ENCODE data around the gene PA2G4.

PA2G4 gene

DNA sequence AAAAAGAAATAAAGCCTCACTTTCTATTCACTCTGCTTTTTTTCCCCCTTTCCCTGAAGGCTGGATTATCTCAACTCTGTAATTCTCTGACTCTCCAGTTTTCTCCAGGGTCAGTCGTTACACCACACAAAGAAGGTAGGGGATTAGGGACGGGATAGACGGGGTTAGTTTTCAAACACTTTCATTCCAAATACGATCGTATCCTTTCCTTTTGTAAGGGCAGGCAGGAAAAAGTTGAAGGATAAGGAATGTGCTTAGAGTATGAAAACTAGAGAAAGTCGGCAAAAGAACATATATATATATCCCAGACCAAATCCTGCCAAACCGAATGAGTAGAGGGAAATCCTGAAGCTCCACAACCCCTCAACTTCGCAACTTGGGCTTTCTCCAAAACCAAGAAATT lies 23.1 kb downstream of the PA2G4 start:
- DNase-seq: no peak

DNA sequence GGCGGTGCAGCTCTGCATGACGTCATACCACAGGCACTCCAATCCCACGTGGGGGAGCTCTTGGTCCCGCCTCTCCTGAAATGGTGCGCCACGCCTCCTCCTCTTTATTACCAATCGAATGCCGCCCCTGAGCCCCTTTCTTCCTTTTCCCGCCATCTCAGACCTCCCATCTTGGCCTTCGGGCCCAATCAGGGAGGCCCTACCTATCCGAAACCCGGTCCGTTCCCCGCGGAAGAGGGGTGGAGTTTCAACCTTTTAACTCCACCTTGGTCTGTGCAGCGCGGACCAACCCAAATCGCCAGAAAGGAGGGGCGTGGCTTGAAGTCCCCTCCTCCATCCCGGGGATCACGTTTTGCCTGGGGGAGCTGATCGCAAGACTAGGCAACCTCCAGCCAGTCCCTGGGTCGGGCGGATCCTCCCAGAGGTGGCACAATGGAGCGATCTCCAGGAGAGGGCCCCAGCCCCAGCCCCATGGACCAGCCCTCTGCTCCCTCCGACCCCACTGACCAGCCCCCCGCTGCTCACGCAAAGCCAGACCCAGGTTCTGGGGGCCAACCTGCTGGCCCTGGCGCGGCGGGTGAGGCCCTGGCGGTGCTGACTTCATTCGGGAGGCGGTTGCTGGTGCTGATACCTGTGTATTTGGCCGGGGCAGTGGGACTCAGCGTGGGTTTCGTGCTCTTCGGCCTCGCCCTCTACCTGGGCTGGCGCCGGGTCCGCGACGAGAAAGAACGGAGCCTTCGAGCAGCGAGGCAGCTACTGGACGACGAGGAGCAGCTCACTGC lies 23.7 kb downstream of the PA2G4 start, which contains the start of gene ESYT1:
TSS of gene ESYT1 (plus strand) at position 380 of the 782 bp plus-strand sequence. CDS start at position 433, 53 bp downstream.
- peak; percentile 97 for DNase-seq

DNA sequence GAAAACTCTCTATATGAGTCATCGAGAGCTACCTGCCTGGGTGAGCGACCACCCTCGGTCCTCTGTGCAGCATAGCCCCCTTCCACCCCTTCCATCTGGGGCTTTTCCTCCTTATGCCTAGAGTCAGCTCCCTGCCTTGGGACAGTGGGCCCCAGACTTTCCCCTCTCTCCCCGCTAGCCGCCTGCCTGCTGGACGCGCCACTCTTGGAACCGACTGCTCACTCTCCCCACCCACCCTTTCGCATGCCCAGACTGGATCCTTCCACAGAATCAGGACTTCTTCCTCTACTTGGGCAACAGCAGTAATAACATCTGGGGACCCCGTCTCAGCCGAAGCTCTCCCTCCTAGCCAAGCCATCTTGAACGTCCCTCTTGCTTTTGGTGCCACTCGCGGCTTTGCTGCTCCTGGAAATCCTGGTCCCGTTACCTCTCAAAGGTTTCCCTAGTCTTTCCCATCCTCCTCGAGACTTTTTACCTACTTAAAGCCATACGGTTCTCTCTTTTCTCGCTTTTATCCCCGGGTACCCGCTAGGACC lies 24.4 kb downstream of the PA2G4 start:
- DNase-seq: no peak

DNA sequence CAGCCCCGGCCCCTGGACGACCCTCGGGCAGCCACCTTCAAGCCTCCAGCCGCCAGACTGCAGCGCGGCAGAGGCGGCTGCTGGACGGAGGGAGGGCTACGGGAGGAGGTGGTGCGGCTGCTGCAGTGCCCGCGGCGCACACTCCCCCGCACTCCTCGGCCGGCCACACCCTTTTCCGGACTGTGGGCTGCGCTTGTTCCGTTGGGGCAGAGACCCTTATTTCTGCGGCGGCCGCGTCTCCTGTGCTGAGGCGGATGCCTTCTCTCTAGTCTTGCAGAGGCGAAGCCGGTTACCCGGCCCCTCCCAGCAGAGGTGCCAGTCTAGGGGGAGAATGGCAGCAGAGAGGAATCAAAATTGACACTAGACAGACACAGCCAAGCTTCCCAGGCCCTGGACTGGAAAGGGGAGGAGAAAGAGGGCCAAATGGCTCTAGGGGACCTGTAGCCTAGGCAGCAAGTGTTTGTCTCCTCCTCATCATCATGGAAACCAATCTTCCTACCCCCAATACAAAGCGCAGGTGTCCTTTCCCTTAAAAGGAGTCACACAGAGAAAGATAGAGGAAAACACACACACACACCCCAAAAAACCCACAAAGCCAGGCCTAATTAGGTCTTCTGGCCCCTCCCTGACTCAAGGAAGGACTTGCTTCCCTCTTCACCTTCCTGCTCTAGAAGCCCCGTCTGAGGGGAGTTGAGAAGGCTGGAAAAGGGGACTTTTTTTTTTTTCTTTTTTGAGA lies 25.0 kb downstream of the PA2G4 start:
- peak; percentile 74 for DNase-seq

DNA sequence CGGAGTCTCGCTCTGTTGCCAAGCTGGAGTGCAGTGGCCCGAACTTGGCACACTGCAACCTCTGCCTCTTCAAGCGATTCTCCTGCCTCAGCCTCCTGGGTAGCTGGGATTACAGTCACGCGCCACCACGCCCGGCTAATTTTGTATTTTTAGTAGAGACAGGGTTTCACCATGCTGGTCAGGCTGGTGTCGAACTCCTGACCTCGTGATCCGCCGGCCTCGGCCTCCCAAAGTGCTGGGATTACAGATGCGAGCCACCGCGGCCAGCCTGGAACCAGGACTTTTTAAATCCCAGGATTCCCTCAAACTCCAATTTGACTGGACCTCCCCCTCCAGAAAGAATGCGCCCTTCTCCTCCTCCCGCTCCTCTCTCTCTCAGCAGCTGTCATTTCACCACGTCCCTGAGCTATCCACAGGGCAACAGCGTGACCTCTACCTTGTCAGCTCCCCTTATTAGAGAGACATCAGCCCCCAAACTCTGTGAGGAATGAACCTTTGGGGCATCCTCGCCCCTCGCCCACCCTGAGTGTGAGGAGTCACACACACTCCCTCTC lies 25.7 kb downstream of the PA2G4 start:
- DNase-seq: no peak

DNA sequence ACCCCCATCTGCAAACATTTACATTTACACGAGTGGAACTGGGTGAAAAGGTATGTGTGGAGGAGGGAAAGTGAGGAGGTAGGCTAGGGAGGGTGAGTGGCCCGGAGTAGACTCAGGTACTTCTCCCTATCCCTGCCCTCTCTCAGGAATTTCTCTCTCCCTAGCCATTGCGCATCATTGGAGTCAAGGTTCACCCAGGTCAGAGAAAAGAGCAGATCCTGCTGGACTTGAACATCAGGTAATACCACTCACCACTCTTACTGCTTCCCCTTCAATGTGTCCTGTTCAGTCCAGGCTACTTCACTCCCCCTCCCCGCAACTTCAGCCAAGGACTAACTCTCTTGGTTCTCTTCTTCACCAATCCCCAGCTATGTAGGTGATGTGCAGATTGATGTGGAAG lies 26.5 kb downstream of the PA2G4 start:
- no peak for DNase-seq

DNA sequence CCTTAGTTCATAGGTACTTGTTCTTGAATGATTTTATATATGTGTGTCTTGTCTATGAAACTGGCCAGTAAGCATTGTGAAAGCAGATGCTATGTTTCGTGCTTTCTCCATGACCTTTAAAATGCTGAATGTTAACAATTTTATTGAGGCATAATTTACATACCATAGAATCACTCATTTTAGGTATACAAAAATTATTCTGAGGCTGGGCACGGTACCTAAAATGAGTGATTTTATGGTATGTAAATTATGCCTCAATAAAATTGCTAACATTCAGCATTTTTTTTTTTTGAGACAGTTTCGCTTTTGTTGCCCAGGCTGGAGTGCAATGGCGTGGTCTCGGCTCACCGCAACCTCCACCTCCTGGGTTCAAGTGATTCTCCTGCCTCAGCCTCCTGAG lies 30.5 kb downstream of the PA2G4 start:
- no peak for DNase-seq

DNA sequence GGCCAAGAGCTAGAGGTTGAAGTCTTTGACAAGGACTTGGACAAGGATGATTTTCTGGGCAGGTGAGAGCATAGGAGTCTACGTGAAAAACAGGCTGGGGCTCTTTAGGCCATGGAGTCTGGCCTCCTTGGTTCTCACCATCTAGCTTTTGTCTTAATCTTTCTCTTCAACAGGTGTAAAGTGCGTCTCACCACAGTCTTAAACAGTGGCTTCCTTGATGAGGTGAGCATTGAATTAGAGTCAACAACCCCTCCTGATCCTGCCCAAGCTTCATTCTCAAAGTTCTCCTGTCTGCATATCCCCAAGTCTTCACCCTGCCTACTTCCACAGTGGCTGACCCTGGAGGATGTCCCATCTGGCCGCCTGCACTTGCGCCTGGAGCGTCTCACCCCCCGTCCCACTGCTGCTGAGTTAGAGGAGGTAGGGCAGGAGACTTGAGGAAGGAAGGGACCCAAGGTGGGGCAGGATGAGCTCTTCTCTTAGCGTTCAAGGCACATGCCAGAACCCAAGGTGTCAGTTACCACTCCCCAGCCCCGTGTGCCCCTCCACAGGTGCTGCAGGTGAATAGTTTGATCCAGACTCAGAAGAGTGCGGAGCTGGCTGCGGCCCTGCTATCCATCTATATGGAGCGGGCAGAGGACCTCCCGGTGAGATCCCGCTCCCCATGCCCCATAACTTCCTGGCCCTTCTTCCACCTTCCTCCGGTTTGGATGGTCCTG lies 33.7 kb downstream of the PA2G4 start:
- no peak for DNase-seq

DNA sequence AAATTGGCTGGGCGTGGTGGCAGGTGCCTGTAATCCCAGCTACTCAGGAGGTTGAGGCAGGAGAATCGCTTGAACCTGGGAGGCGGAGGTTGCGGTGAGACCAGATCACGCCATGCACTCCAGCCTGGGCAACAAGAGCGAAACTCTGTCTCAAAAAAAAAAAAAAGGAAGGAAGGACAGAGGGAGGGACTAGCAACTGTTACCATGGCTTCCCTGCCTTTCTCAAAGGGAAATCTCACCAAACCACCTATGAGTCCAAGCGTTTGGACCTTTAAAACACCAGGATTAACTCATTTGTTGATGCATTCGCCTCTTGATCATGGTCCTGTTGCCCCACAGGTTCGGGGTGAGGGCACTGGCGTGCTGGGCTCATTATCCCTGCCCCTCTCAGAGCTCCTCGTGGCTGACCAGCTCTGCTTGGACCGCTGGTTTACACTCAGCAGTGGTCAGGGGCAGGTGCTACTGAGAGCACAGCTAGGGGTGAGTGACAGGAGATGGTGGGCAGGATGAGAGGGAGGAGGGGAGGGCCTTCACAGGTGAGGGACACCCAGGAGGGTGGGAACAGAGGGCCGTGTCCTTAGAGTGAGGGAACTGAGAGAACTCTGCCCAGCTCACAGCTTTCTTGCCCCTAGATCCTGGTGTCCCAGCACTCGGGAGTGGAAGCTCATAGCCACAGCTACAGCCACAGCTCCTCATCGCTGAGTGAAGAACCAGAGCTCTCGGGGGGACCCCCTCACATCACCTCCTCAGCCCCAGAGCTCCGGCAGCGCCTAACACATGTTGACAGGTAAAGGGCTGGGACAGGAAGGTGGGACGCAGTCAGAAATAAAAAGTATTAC lies 37.8 kb downstream of the PA2G4 start:
- no peak for DNase-seq

DNA sequence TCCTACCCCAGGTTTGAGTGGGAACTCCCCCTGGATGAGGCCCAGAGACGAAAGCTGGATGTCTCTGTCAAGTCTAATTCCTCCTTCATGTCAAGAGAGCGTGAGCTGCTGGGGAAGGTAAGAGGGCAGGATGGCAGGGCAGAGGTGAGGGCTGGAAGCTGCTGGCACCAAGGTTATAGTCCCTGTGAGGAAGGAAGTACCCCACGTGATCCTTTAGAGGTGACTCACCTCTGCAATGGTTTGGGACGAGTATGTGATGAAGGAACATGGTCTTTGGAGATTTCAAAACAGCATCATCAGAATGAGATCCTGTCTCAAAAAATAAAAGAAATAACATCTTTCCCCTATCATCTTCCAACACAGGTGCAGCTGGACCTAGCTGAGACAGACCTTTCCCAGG lies 38.9 kb downstream of the PA2G4 start:
- no peak for DNase-seq

DNA sequence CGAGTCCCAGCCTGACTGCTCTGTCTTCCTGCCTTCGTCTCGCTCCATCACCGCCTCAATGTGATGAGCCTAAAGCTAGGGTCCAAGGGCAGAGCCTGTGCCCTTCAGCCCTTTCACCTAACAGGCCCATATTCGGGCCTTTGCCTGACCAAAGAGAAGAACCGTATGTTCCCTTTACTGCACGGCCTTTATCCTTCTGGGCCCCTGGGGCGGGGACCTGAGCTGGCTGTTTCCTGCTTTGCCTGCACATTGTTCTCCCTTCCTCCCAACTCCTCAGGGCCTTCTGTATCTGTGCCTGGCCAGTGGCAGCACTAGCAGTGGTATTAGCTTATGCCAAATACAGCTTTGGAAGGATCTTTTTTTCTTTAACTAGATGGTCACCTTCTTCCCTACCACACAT lies 39.5 kb downstream of the PA2G4 start:
- no peak for DNase-seq

DNA sequence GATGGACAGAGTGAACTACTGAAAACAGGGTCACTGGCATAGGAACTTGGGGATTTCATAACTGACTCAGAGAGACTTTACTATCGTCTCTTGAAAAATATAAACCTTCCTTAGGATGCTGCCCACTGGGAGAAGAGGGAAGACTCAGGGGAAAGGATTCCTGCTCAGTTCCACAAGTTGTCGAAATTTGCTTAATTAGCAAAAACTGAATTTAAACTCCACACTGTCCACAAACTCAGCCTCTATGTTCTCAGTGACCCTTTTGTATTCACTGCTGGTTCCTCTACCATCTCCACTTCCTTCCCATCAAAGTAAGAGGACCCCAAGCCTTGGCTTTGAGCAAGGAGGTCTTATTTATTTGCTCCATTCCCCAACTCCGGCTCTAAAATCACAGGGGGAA lies 40.9 kb downstream of the PA2G4 start:
- no peak for DNase-seq

DNA sequence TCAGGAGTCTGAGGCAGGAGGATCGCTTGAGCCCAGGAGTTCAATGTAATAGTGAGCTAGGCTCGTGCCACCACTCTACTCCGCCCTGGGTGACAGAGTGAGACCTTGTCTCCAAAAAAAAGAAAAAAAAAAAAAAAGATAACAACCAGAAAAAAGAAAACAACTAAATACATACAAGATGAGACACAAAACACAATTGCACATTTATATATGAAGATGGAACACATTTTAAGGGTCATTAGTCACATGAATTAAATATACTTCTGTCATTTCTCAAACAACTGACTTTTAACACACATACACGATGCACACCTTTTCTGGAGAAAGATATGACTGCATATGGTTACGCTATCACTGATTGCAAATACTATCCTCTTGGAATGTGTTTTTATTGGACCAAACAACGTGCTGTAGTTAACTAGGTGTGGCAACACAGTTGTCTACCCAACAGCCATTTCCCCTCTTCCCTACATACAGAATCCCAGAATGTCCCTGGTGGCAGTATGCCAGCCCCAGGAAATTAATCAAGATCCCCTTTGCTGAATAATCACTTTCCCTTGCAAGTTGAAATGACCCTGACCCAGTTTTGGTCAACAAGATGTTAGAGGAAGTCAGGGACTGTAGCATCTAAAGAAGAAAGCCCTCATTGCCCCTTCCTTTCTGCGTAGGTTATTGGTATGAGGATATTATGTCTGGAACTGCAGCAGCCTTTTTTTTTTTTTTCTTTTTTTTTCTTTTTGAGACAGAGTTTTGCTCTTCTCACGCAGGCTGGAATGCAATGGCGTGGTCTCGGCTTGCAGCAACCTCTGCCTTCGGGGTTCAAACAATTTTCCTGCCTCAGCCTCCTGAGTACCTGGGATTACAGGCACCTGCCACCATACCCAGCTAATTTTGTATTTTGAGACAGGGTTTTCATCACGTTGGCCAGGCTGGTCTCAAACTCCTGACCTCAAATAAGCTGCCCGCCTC lies 42.4 kb downstream of the PA2G4 start:
- DNase-seq: no peak

DNA sequence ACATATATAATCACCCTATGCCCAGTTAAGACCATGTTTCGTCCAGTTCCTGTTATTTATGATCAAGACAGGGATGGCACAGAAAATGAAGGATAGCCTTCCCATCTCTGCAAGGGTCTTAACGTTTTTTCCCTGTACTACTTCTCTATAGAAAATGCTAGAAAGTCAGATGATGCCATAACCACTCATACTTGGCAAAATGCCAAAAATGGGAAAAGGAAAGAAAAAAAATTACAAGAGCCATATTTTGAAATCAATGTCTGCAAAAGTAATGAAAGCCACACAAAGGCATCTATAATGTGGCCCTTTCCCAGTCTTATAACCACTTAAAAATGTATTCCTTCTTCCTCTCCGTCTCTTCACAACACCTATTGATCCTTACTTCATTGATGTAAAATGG lies 46.2 kb downstream of the PA2G4 start:
- no peak for DNase-seq

DNA sequence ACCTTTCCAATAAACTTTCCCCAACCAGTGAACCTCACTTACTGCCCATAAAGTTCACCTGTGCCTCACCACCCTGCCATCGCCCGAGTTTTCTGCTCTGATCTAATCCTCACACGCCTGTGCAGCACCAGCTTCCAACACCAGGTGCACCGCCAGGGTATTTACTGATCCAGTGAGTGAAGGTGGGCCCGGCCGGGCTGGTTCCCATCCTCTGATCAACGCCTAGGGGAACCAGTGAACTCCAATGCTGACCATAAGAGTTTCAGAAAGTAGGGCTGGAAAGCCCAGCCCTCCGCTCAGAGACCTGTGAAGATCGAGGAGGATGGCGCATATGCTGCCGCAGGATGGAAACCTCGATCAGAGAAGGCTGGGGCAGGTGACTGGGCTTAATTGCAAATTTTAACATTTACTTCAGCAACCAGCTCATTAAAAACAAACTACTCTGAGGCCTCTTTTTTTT lies 47.3 kb downstream of the PA2G4 start:
- peak; percentile 55 for DNase-seq

DNA sequence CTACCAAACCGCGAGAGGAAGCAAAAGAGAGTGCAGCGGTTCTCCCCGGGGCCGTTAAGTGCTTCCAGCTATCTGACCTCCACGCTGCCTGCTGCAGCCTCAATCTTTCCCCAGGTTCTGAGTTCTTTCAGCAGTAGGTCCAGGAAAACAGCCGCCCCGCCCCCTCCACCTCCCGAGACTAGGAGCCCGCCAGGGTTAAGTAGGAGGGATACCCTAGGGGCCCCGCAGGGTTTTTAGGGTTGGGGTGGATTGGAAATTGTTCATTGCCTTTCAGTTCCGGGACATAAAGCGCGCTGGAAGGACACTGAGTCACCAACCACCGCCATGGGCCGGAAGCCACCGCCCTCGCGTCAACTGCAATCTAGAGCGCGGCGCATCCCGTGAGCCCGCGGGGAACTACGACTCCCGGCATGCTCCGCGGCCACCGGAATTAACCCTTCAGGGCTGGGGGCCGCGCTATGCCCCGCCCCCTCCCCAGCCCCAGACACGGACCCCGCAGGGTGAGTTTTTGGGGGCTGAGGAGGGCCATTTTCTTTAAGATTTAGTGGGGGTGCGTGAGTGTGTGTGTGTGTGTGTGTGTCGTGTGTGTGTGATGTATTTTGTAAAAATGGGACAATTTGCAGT lies 47.9 kb downstream of the PA2G4 start, which contains the start of gene MYL6B:
TSS of gene MYL6B (plus strand) at position 456 of the 624 bp plus-strand sequence. CDS start 1,332 bp downstream, outside the sequence.
- peak; percentile 86 for DNase-seq

DNA sequence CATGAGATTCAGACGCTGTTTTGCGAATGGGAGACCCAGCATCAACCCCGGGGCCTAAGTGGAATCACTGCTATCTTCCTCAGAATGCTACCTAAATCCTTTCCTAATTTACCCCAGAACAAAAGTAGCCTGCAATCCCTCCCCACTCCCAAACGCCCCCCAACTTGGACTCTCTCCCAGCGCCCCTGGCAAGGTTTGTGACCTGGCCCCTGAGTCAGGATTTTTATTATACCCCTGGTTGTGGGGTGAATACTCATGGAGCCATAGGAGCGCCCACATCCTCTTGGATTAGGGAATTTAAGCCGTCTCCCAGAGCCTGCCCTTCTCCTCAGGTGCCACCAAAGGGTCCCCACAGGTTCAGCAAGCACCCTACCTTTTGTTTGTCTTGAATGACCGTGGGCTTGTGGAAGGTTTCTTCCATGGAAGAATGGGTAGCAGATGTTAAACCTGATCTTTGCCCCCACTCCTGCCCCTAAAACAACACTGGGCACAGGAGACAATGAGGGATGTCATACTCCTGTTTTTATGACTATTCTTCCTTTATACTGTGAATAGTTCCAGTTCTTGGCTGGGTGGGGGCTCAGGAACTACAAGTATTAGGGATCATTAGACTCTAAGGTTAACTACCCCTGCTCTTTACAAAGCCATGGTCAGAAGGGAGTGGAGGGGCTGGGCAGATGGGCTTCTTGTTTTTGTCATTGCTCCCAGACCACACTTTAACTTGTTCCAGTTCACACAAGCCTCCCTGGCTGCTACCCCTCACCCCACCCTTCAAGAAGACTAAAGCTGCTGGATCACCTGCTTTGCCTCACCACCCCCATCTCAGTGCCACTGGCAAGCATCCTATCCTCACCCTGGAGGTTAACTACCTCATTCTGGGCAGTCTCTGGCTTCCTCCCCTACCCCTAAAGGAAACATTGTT lies 48.7 kb downstream of the PA2G4 start:
- no peak for DNase-seq

DNA sequence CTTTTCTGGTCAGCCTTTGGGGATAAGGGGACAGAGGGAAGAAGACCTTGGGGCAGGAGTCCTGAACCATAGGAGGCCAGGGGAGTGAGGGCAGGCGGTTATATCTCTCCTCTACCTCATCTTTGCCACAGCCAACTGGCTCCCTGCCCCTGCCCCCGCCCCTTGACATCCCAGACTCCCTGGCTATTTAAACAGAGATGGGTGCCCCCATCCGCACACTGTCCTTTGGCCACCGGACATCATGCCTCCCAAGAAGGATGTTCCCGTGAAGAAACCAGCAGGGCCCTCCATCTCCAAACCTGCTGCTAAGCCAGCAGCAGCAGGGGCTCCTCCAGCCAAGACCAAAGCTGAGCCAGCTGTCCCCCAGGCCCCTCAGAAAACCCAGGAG lies 49.3 kb downstream of the PA2G4 start:
- no peak for DNase-seq

DNA sequence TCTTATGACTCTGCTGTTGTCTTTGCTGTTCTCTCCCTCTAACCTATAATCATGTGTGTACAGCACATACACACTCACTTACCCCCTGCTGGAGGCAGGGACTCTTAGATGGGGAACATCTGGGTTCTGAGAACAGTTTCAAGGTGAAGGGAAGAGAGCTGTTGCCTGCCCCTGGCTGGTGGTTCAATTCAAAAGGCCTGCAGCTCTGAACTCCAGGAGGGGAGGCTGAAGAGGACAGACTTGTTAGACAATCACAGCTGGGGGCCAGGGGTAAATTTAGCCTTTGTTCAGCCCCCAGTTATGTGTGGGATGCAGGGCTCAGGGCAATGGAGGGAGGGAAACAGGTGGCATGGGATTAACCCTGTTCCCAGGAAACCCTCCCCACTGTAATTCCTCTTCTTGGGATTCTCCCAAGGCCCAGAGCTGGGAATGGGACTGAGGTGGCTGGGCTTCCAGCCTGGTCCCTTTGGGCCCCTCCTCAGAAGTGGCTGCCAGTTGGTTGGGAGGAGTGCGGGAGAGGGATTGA lies 50.0 kb downstream of the PA2G4 start:
- no peak for DNase-seq

All from NK-92 treated with Interleukin-12 subunit alpha and Interleukin-12 subunit beta, amount 100 ng/mL, for 24 hours (cell line).